GM18499 (cell line): ENCODE results near the gene PICALM.
A peak's percentile ranks its signal among the peaks of the same experiment; 100 is the strongest.

Source experiments
- ATAC-seq: cut with Tn5 transposase; IDR thresholded peaks from one replicate; pipeline ENCODE4 v1.9.1; 2021; ENCODE audit warnings: moderate number of reproducible peaks; ENCODE audit not compliant: insufficient read depth, unreplicated experiment

The PICALM gene

GRCh38 chr11:86087256-86087655 is 18.4 kb upstream of the PICALM start:
- ATAC-seq, result no peak

- ATAC-seq, result no peak
Measured at GRCh38 chr11:86081455-86081854, 12.6 kb upstream of the PICALM start.

- ATAC-seq, result no peak
Measured at GRCh38 chr11:86079421-86079820, 10.5 kb upstream of the PICALM start.

- no peak for ATAC-seq
Measured at GRCh38 chr11:86073948-86074347, 5.1 kb upstream of the PICALM start.

- ATAC-seq, result no peak
Measured at GRCh38 chr11:86072211-86072610, 3.3 kb upstream of the PICALM start.

- ATAC-seq, result no peak
Measured at GRCh38 chr11:86070142-86071056, 1.5 kb upstream of the PICALM start.

- peak; percentile 49 for ATAC-seq
Measured at GRCh38 chr11:86069408-86070101, 671 bp upstream of the PICALM start.

- no peak for ATAC-seq
Measured at GRCh38 chr11:86068138-86068871, 579 bp downstream of the PICALM start.

GRCh38 chr11:86067851-86068137 is 1.1 kb downstream of the PICALM start:
- ATAC-seq, result no peak

GRCh38 chr11:86067009-86067850 is 1.7 kb downstream of the PICALM start:
- no peak for ATAC-seq

- ATAC-seq, result no peak
Measured at GRCh38 chr11:86066657-86067008, 2.3 kb downstream of the PICALM start.

- no peak for ATAC-seq
Measured at GRCh38 chr11:86066033-86066432, 2.9 kb downstream of the PICALM start.

GRCh38 chr11:86064220-86064803 is 4.6 kb downstream of the PICALM start:
- no peak for ATAC-seq

GRCh38 chr11:86063536-86063935 is 5.3 kb downstream of the PICALM start:
- ATAC-seq, result no peak

GRCh38 chr11:86062719-86063118 is 6.2 kb downstream of the PICALM start:
- ATAC-seq, result no peak

- ATAC-seq, result no peak
Measured at GRCh38 chr11:86061483-86062205, 7.2 kb downstream of the PICALM start.

- ATAC-seq, result no peak
Measured at GRCh38 chr11:86060544-86060943, 8.3 kb downstream of the PICALM start.

GRCh38 chr11:86058360-86058759 is 10.5 kb downstream of the PICALM start:
- no peak for ATAC-seq

GRCh38 chr11:86056351-86056854 is 12.5 kb downstream of the PICALM start:
- ATAC-seq, result no peak
